GM23338 (cell line): ENCODE measurements around the gene VAV3.

Experiments used
- ZNF114 ChIP-seq: fragments of 250-450 bp; sonication (Bioruptor Pico); IDR thresholded peaks from 2 replicates; pipeline ENCODE4 v1.5.0; 2020; ENCODE audit warnings: mild to moderate bottlenecking, moderate library complexity
- TF ChIP-seq, protein P1 (sequence below): IDR thresholded peaks from one replicate; pipeline ENCODE4 v1.6.1; 2018; ENCODE audit warnings: antibody characterized with exemption; ENCODE audit not compliant: unreplicated experiment

DNA sequence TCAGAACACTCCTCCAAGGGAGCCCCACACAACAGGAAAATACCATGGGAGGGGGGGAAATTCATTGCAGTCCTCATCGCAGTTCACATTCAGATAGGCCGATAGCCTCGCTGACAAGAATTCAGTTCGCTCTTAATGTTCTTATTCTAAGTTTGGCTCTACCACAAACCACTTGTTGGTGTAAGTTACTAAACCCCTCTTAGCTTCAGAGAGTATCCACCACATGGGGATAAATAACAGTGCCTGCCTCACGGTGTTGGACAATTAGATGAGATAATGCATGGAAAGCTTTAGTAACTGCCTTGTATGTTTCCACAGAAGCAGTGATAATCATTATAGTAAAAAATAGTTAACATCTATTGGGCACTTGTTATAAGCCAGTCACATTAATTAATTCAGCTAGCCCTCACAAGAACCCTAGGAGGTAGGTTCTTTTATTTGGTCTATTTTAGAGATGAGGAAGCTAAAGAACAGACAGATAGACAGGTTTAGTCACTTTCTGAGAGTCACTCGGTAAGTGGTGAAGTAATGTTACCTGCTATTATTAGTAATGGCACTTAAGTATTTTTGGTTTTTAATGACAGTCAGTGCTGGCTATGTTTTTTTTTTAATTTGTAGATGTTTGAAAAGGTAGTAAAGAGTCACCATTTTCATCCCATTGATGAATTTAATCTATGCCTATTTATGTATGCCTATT lies 10.1 kb downstream of the VAV3 start:
- TF ChIP-seq, protein P1, sequence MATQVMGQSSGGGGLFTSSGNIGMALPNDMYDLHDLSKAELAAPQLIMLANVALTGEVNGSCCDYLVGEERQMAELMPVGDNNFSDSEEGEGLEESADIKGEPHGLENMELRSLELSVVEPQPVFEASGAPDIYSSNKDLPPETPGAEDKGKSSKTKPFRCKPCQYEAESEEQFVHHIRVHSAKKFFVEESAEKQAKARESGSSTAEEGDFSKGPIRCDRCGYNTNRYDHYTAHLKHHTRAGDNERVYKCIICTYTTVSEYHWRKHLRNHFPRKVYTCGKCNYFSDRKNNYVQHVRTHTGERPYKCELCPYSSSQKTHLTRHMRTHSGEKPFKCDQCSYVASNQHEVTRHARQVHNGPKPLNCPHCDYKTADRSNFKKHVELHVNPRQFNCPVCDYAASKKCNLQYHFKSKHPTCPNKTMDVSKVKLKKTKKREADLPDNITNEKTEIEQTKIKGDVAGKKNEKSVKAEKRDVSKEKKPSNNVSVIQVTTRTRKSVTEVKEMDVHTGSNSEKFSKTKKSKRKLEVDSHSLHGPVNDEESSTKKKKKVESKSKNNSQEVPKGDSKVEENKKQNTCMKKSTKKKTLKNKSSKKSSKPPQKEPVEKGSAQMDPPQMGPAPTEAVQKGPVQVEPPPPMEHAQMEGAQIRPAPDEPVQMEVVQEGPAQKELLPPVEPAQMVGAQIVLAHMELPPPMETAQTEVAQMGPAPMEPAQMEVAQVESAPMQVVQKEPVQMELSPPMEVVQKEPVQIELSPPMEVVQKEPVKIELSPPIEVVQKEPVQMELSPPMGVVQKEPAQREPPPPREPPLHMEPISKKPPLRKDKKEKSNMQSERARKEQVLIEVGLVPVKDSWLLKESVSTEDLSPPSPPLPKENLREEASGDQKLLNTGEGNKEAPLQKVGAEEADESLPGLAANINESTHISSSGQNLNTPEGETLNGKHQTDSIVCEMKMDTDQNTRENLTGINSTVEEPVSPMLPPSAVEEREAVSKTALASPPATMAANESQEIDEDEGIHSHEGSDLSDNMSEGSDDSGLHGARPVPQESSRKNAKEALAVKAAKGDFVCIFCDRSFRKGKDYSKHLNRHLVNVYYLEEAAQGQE: no peak
- TF ChIP-seq ZNF114: no peak
